ENCODE results near the gene SLC16A5. TPM values are rescaled to one million over a fixed set of nuclear protein-coding genes. Genes with fewer than 3 reads are reported as not detected.
A peak's percentile ranks its signal among the peaks of the same experiment; 100 is the strongest.
"Not testable (repeated sequence)": the region's sequence is repeated elsewhere in the genome, so short reads cannot be mapped to it uniquely, and the experiment has no call there.

SLC16A5 gene
- total RNA-seq, 1 experiment from 2014 or later = 0.11 TPM

DNA sequence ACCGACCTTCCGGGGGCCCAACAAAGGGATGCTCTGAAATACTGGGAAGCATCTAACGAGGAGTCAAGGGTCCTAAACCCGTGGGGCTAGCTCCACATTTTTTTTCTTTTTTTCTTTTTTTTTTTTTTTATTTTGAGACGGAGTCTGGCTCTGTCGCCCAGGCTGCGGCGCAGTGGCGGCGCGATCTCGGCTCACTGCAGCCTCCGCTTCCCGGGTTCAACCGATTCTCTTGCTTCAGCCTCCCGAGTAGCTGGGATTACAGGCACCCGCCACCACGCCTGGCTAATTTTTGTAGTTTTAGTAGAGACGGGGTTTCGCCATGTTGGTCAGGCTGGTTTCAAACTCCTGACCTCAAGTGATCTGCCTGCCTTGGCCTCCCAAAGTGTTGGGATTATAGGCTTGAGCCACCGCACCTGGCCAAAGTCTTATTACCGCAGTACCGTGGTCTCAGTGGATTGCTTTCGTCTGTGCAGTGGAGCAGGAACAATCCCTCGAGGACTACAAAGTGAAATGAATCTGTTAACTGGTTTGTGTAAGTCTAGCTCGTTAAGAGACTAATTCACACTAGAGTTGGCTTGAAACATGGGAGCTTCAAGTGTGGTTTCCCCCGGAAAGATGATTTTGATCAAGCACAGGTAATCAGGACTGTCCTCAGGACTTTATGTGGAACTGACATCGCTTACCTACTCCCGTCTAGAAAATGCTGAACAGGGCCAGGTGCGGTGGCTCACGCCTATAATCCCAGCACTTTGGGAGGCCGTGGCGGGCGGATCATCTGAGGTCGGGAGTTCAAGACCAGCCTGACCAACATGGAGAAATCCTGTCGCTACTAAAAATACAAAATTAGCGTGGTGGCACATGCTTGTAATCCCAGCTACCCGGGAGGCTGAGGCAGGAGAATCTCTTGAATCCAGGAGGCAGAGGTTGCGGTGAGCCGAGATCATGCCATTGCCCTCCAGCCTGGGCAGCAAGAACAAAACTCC, 44.6 kb downstream of the SLC16A5 start:
- DNase-seq (ENCODE audit: low read depth) = not testable (repeated sequence)

DNA sequence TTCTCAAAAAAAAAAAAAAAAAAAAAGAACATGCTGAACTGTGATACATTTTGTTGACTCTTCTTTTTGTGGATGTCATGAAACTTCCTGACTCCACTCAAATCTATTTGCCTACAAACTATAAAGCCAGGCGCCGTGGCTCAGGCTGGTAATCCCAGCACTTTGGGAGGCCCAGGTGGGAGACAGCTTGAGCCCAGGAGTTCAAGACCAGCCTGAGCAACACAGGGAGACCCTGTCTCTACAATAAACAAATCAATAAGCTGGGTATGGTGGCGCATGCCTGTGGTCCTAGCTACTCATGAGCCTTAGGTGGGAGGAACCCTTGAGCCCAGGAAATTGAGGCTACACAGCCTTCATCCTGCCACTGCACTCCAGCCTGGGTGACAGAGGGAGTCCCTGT, 45.2 kb downstream of the SLC16A5 start:
- no peak for DNase-seq (ENCODE audit: low read depth)

DNA sequence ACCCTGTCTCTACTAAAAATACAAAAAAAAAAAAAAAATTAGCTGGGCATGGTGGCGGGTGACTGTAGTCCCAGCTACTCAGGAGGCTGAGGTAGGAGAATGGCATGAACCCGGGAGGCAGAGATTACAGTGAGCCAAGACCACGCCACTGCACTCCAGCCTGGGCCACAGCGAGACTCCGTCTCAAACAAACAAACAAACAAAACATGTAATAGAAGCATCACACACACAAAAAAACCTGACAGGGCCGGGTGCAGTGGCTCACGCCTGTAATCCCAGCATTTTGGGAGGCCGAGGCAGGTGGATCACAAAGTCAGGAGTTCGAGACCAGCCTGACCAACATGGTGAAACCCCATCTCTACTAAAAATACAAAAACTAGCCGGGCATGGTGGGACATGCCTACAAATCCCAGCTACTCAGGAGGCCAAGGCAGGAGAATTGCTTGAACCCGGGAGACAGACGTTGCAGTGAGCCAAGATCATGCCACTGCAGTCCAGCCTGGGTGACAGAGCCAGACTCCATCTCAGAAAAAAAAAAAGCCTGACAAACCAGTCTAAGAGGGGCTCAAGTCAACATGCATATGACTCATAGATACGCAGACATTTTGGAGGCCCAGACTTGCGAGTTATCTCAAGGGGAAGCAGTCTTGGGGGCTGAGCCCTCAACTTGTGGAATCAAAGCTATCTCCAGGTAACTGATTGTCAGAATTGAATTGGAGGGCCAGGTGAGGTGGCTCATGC, 46.0 kb downstream of the SLC16A5 start:
- DNase-seq (ENCODE audit: low read depth) = not testable (repeated sequence)

DNA sequence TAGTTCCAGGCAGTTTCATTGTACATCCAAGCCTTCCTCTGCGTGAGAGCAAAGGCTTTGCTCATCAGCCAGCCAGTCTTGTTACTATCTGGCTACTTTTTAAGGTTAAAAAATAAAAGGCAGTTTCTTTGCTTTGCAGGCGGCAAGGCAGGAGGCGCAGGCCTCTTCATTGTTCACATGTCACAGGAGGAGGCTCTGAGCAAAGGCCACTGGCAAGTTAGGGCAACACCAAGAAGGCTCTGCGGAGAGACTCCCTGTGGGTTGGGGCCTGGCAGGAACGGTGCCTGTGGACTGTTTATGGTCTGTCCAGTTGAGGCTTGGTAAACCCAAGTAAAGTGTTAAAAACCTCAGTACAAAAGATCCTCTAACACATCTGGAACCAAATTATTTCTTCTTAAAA, 47.7 kb downstream of the SLC16A5 start:
- no peak for DNase-seq (ENCODE audit: low read depth)

DNA sequence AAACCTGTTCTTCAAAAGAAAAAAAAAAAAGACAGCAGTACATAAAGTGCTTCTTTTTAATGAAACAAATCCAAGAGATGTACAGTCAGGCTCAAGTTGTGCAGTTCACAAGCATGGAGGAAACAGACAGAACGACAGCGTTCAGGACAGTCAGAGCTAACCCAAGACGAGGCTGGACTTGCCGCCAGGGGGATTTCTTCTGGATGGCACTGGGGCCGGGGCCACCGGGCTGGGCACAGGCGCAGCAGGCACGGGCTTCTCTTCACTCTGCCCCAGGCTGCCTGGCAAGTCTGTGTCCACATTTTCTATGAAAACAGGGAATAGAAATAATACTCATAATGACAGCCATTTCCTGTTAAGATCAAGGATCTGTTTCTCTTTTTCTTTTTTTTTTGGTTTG, 48.2 kb downstream of the SLC16A5 start:
- DNase-seq (ENCODE audit: low read depth) = no peak

DNA sequence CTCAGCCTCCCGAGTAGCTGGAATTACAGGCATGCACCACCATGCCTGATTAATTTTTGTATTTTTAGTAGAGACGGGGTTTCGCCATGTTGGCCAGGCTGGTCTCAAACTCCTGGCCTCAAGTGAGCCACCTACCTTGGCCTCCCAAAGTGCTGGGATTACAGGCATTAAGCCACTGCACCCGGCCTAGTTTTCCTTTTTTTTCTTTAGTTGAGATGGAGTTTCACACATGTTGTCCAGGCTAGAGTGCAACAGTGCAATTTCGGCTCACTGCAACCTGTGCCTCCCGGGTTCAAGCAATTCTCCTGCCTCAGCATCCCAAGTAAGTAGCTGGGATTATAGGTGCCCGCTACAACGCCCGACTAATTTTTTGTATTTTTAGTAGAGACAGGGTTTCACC, 50.0 kb downstream of the SLC16A5 start:
- not testable (repeated sequence) for DNase-seq (ENCODE audit: low read depth)

DNA sequence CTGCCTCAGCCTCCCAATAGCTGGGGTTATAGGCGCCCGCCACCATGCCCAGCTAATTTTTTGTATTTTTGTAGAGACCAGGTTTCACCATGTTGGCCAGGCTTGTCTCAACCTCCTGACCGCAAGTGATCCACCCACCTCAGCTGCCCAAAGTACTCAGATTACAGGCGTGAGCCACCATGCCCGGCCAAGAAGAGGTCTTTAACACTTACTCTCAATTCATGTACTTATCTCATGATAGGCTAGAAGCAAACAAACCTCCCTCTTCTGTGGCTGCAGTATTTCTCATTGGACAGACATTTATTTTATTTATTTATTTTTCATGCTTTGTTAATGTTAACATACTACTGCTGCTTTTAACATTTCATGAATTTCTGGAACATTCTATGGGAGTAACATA, 50.8 kb downstream of the SLC16A5 start:
- no peak for DNase-seq (ENCODE audit: low read depth)

DNA sequence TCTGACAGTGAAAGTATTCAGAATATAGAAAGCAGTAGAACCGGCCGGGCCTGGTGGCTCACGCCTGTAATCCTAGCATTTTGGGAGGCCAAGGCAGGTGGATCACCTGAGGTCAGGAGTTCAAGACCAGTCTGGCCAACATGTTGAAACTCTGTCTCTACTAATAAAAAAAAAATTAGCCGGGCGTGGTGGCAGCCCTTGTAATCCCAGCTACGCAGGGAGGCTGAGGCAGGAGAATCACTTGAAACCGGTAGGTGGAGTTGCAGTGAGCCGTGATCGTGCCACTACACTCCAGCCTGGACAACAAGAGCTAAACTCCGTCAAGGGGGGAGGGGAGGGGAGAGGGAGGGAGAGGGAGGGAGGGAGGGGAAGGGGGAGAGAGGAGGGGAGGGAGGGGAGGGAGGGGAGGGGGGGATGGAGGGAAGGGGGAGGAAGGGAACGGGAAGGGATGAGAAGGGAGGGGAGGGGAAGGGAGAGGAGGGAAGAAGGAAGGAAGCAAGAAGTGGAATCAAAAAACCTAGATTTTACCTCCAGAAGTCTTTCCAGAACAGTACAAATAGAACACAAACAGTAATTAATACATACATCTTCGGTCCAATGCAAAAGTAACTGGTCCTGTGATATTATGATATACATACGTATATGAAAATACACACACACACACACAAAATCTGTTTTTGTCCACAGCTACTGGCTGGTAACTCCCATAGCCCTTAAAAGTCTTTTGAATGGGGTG, 54.6 kb downstream of the SLC16A5 start:
- no peak for DNase-seq (ENCODE audit: low read depth)

DNA sequence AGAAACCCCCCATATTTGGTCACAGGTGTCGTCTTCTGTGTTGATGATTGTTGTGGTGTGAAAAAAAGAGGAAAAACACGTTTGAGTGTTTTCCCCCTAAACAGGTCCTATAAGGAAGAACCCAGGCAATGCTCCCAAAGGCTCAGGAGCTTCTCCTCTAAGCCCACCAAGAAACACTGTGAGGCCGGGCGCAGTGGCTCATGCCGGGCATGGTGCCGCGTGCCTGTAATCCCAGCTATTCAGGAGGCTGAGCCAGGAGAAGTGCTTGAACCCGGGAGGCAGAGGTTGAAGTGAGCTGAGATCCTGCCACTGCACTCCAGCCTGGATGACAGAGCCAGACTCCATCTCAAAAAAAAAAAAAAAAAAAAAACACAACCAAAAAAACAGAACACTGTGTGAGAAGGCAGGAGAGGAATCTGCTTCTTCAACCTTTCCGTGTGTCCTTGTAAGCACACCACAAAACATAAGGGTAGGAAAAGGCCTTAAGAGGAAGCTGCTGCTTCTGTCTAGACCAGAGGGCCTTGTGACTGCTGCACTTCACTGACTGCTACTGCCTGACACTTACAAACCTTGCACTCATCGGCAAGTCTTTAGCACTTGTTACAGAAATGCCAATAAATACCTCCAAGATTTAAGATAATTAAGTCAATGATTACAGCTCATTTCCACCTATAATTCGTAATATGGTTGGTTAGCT, 57.2 kb downstream of the SLC16A5 start:
- no peak for DNase-seq (ENCODE audit: low read depth)

DNA sequence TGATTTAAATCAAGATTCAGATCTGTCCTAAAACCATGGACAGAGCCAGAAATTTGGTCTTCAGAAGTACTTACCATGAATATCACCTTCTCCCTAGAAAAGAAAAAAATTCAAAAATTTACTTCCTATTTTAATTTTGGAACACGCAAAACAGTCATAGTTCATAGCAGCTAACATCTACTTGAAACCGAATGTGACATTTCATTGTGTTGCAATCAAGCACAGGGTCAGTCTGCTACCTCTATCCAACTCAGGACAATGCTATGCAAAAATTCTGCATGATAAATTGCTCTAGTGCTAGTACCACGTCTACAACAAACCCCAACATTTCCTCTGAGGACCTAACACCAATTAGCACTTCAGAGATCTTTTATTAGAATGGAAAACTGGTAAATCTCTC, 58.8 kb downstream of the SLC16A5 start:
- no peak for DNase-seq (ENCODE audit: low read depth)

DNA sequence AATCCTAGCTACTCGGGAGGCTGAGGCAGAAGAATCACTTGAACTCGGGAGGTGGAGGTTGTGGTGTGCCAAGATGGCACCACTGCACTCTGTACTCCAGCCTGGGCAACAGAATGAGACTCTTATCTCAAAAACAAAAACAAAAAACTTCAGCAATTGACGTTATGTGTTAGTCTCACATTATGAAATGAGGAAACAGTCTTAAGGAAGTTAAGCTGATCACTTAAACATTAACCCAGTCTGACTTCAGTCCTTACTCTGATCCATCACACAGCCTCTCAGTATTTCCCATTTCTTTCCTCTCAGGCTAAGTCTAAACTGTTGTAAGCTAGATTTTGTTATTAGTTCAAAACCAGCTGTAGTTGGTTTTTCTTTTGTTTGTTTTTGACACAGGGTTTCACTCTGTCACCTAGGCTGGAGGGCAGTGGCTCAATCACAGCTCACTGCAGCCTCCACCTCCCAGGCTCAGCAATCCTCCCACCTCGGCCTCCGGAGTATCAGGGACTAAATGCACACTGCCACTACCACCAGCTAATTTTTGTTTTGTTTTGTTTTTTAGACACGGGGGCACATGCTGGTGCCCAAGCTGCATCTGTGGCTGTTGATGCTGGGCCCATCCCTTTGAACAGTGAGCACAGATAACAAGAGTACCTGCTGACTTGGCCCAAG, 60.3 kb downstream of the SLC16A5 start:
- no peak for DNase-seq (ENCODE audit: low read depth)

DNA sequence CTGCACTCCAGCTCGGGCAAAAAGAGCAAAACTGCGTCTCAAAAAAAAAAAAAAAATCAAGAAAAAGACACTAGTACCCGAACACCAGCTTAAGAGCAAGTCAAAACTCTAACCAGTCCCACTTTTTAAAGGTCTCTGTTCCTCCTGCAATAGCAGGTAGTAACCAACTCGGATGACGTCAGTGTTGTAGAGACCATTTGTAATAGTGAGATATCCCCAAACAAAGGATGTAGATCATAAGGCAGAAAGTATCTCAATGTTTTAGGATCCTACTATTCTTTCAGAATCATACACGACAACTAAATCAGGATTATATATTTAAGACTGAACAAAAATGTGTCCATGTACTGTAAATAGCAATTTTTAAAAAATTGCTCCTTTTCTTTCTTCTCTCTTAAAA, 64.2 kb downstream of the SLC16A5 start:
- no peak for DNase-seq (ENCODE audit: low read depth)

DNA sequence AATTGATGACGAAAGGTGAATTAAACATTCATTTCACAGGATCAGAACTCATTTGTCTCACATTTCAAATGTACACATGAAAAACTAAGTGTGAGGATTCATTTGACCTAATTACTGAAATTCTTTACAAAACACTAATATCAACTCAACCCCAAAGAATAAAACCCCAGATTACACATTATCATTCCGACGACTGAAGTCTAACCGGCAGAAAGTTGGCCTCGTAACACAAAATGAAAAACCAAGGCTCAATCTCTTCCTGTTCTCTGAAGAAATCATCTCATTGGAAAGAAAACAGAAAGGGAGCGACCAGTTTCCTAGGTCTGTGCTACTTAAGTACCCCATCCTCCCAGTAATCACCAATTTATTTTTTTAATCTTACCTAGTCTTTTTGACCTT, 64.8 kb downstream of the SLC16A5 start:
- no peak for DNase-seq (ENCODE audit: low read depth)

DNA sequence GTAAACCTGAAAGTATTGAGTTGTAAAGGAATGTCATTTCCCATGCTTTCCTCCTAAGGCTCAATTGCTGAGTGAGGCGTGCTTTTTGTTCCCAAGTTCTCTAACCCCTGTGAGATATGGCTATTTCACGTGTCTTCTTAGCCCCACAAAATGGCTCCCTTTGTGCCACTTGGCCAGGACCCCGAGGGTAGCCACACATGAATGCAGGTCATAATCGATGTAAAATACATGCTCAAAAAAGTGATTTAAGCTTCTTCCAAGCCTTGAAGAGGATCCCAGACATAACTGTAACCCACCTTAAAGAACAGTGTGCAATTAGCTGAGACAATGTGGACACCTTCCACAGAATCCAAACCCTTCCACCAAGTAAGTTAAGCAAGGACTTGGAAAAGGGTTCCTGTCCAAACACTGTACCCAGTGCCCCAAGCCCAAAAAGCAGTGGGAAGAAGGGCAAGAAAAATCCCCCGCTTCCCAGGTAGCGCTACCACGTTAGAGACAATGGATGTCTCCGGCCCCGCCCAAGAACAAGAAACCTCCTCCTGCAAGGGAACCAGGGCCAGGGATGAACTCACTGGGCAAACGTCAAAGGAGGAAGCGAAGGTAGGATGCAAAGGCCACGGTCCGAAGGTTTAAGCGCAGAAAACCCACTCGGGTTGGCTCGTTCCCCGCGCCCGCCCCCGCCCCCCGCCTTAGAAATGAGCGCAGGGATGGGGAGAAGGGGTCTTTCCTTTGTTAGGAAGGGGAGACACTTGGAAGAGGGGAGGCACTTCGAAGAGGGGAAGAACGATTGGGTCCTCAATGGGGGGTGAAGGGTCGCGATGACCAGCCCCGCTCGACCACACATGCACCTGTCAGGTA, 65.4 kb downstream of the SLC16A5 start:
- DNase-seq (ENCODE audit: low read depth) = peak; percentile 31

DNA sequence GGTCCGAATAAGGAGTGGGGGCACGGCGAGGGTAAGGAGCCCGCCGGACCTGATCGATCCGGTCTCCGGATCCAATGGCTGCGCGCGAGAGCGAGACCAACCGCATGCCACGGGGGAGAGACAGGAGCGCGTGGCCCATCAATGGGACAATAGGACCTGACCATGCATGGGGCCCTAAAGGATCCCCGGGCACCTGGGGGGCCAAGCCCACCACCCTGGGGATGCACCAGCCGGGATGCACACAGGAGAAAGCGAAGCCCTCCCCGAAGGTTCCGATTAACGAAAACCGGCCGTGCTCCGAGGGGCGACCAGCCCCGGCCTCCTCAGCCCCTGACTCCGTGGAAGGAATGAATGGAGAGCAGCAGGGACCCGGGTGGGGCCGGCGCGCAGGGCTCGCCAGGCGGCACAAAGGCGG, 66.0 kb downstream of the SLC16A5 start:
- DNase-seq (ENCODE audit: low read depth) = peak; percentile 34

DNA sequence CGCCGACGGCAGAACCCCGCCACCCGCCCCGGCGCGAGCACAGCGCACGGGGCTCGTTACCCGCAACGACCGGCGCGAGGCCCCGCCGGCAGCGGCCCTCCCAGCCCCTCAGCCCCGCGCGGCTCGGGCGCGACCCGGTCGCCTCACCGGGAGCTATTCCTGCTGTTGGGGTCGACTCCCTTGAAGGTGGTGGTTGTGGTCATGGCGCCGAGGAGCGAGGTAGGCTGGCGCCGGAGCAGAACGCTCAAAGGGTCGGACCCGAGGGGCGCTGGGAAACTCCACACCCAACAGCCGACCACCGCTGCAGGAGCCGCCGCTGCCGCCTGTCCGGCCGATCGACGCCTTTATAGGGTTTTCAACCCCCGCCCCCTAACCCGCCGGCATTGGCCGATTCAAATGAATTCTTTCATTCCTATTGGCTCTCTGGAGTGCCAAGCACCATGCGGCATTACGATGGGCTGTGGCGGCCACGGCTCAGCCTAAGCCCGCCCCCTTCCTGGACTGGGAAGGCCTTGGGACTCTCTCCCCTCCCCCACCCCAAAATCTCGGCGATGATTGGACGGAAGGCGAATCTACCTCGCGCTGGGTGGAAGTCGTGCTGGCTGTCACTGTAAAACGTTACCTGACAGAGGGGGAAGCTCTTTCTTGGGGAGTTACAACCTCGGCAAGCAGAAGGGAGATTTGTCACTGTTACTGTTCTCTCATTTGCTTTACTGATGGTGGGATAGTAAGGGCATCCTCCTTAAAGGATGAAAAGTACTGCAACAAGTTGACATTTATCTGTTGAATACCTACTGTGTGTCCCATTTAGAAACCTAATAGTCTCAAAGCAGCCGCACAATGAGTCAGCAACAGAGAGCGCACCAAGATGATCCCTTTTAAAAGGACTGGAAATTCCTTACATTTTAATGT, 66.7 kb downstream of the SLC16A5 start, which contains the start of gene JPT1:
Gene JPT1, minus strand, starts transcription at position 318 of the 912 bp plus-strand sequence. Its CDS starts 115 bp downstream, at position 203.
- DNase-seq (ENCODE audit: low read depth) = peak; percentile 99

DNA sequence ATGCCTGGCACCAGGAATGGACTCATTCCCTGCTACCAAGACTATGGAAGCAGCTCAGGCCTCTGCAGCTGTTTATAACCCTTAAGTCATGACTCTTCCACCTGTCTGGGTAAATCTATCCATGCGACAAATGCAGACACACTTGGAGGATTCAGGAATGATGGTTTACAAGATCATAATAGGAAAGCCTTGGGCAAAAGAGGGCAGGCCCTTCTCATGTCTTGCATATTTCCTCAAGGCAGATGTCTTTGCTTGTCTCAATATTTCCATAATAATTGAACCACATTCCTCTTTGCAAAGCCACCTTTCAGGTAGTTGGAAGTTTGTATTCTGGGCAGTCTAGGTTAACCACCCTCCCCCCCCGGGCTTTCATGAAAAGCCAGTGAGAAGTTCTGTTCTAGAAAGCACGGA, 67.4 kb downstream of the SLC16A5 start:
- DNase-seq (ENCODE audit: low read depth) = peak; percentile 89

Data from LHCN-M2 (cell line).